H9 (cell line): Measurements from ENCODE around the gene METTL22. TPM values are rescaled to one million over a fixed set of nuclear protein-coding genes. Genes with fewer than 3 reads are reported as not detected.

Experiments used
- DNase-seq: peaks from one replicate; pipeline ENCODE4 v3.0.0-alpha.2; 2017
- H2AFZ ChIP-seq: one replicate; pipeline ENCODE4 v1.6.1; 2013; ENCODE audit warnings: mild to moderate bottlenecking, low read length, control low read depth, moderate library complexity
- H2AK5ac ChIP-seq: 2 replicates; pipeline ENCODE4 v1.6.1; 2013; ENCODE audit warnings: low read length, control low read depth, mixed read lengths; ENCODE audit not compliant: insufficient read length
- H2BK120ac ChIP-seq: one replicate; pipeline ENCODE4 v1.6.1; 2013; ENCODE audit warnings: low read depth, mild to moderate bottlenecking, low read length, control low read depth, inconsistent platforms; ENCODE audit not compliant: poor library complexity, severe bottlenecking
- H2BK12ac ChIP-seq: 2 replicates; pipeline ENCODE4 v1.6.1; 2013; ENCODE audit warnings: low read length, control low read depth, mixed read lengths, low read depth; ENCODE audit not compliant: insufficient read length
- H2BK15ac ChIP-seq: 2 replicates; pipeline ENCODE4 v1.6.1; 2013; ENCODE audit warnings: low read depth, low read length, control low read depth
- H2BK20ac ChIP-seq: one replicate; pipeline ENCODE4 v1.6.1; 2013; ENCODE audit warnings: low read depth, mild to moderate bottlenecking, low read length, control low read depth, inconsistent platforms; ENCODE audit not compliant: poor library complexity, severe bottlenecking
- H2BK5ac ChIP-seq: 2 replicates; pipeline ENCODE4 v1.6.1; 2013; ENCODE audit warnings: low read length, control low read depth, mixed read lengths; ENCODE audit not compliant: insufficient read length
- H3K14ac ChIP-seq: 2 replicates; pipeline ENCODE4 v1.6.1; 2013; ENCODE audit warnings: low read length, control low read depth; ENCODE audit not compliant: insufficient read depth
- H3K18ac ChIP-seq: 2 replicates; pipeline ENCODE4 v1.6.1; 2013; ENCODE audit warnings: low read depth, mild to moderate bottlenecking, mixed read lengths, low read length, control low read depth; ENCODE audit not compliant: insufficient read length
- H3K23ac ChIP-seq: 2 replicates; pipeline ENCODE4 v1.6.1; 2013; ENCODE audit warnings: low read length, control low read depth, mixed read lengths, low read depth; ENCODE audit not compliant: insufficient read length
- H3K23me2 ChIP-seq: 2 replicates; pipeline ENCODE4 v1.6.1; 2013; ENCODE audit warnings: low read depth, mild to moderate bottlenecking, mixed read lengths, low read length, control low read depth; ENCODE audit not compliant: insufficient read length, poor library complexity, severe bottlenecking
- H3K27ac ChIP-seq: 2 replicates; pipeline ENCODE4 v1.5.1; 2013; ENCODE audit warnings: low read length, control low read depth, mixed read lengths, low read depth; ENCODE audit not compliant: insufficient read length
- H3K27me3 ChIP-seq: 2 replicates; pipeline ENCODE4 v1.6.1; 2013; ENCODE audit warnings: low read length, control low read depth, inconsistent platforms; ENCODE audit not compliant: insufficient read depth
- H3K4ac ChIP-seq: 2 replicates; pipeline ENCODE4 v1.6.1; 2013; ENCODE audit warnings: low read depth, mild to moderate bottlenecking, control low read depth, inconsistent platforms, low read length, moderate library complexity
- H3K4me1 ChIP-seq: 2 replicates; pipeline ENCODE4 v1.6.1; 2013; ENCODE audit warnings: low read length, control low read depth, inconsistent platforms; ENCODE audit not compliant: insufficient read depth
- H3K4me2 ChIP-seq: 2 replicates; pipeline ENCODE4 v1.6.1; 2013; ENCODE audit warnings: low read length, control low read depth, mixed read lengths; ENCODE audit not compliant: insufficient read length, insufficient read depth
- H3K56ac ChIP-seq: 2 replicates; pipeline ENCODE4 v1.6.1; 2013; ENCODE audit warnings: low read depth, mild to moderate bottlenecking, mixed read lengths, low read length, control low read depth; ENCODE audit not compliant: insufficient read length
- H3K79me1 ChIP-seq: 2 replicates; pipeline ENCODE4 v1.6.1; 2013; ENCODE audit warnings: low read depth, mild to moderate bottlenecking, moderate library complexity, low read length, control low read depth, inconsistent platforms; ENCODE audit not compliant: insufficient read depth, poor library complexity, severe bottlenecking
- H3K79me2 ChIP-seq: 2 replicates; pipeline ENCODE4 v1.6.1; 2013; ENCODE audit warnings: low read length, control low read depth, inconsistent platforms; ENCODE audit not compliant: insufficient read depth
- H3K9ac ChIP-seq: 2 replicates; pipeline ENCODE4 v1.6.1; 2013; ENCODE audit warnings: low read length, control low read depth, mixed read lengths; ENCODE audit not compliant: insufficient read length; ENCODE audit errors: extremely low read depth
- H3K9me3 ChIP-seq: one replicate; pipeline ENCODE4 v1.6.1; 2013; ENCODE audit warnings: low read depth, low read length, inconsistent platforms; ENCODE audit not compliant: control insufficient read depth
- H3T11ph ChIP-seq: one replicate; pipeline ENCODE4 v1.6.1; 2013; ENCODE audit warnings: mild to moderate bottlenecking, low read length, control low read depth, inconsistent platforms
- H4K20me1 ChIP-seq: one replicate; pipeline ENCODE4 v1.6.1; 2013; ENCODE audit not compliant: control insufficient read depth, insufficient read length, insufficient read depth
- H4K5ac ChIP-seq: 2 replicates; pipeline ENCODE4 v1.6.1; 2013; ENCODE audit warnings: low read depth, mild to moderate bottlenecking, mixed read lengths, low read length, control low read depth; ENCODE audit not compliant: insufficient read length
- H4K8ac ChIP-seq: replicated peaks from 2 replicates; pipeline ENCODE4 v1.6.1; 2013; ENCODE audit warnings: low read length, control low read depth, mixed read lengths, low read depth; ENCODE audit not compliant: insufficient read length
- H4K91ac ChIP-seq: 2 replicates; pipeline ENCODE4 v1.6.1; 2013; ENCODE audit warnings: low read depth, mild to moderate bottlenecking, moderate library complexity, mixed read lengths, low read length, control low read depth; ENCODE audit not compliant: insufficient read length
- H3K27ac Mint-ChIP-seq, 3 experiments: 2 replicates in 2 of 3; 3 replicates in 1 of 3; pipeline ENCODE4 v1.8.0; 2020 to 2021; ENCODE audit warnings: mixed read lengths in 3 of 3, mild to moderate bottlenecking in 1 of 3, moderate library complexity in 1 of 3
- H3K27me3 Mint-ChIP-seq: 2 replicates; pipeline ENCODE4 v1.8.0; 2021; ENCODE audit warnings: low read depth, mild to moderate bottlenecking, moderate library complexity, mixed read lengths
- H3K36me3 Mint-ChIP-seq, 3 experiments: 2 replicates in 2 of 3; 3 replicates in 1 of 3; pipeline ENCODE4 v1.8.0; 2020 to 2021; ENCODE audit warnings: low read depth in 3 of 3, mixed read lengths in 3 of 3; ENCODE audit not compliant: insufficient read depth in 1 of 3
- H3K4me1 Mint-ChIP-seq, 2 experiments: 2 replicates each; pipeline ENCODE4 v1.8.0; 2020; ENCODE audit warnings: mixed read lengths in 2 of 2
- H3K4me3 Mint-ChIP-seq, 2 experiments: 2 replicates in 1 of 2; 3 replicates in 1 of 2; pipeline ENCODE4 v1.8.0; 2020 to 2021; ENCODE audit warnings: mild to moderate bottlenecking in 2 of 2, mixed read lengths in 2 of 2, moderate library complexity in 1 of 2
- H3K9me3 Mint-ChIP-seq, 2 experiments: 2 replicates in 1 of 2; 3 replicates in 1 of 2; pipeline ENCODE4 v1.8.0; 2020; ENCODE audit warnings: mild to moderate bottlenecking in 2 of 2, mixed read lengths in 2 of 2, moderate library complexity in 1 of 2
- CTCF ChIP-seq: fragments of 200-600 bp; sonication (generic); conservative IDR thresholded peaks from 3 replicates; pipeline ENCODE4 v1.8.0; 2021; ENCODE audit warnings: antibody characterized with exemption, mild to moderate bottlenecking
- WGBS: extraction: QIAGEN DNeasy Blood & Tissue Kit; methylation state at CpG from one replicate; pipeline ENCODE4 v1.1.7; 2013; ENCODE audit warnings: missing lambda C conversion rate, low lambda C conversion rate, mixed read lengths; ENCODE audit not compliant: insufficient read length; ENCODE audit errors: extremely low coverage; 5-methylcytosine and 5-hydroxymethylcytosine counted together
- total RNA-seq: library from RNA; stranded (reverse); gene quantifications from 2 replicates; pipeline ENCODE4 v1.2.1, GENCODE V29; 2021

Gene METTL22
- total RNA-seq, 1 experiment from 2014 or later: 51.9 TPM

- Histone ChIP-seq H3K14ac (no peak overlapping the region), H3K23ac (no peak overlapping the region), H3K79me1 (no peaks in the 10 kb centered on the region), H3K27me3 (peaks cover 6% of the 10 kb centered on the region; the same call in 1 of the 2 replicates), H4K91ac (no peak overlapping the region), H2BK120ac (no peak overlapping the region), H3T11ph (no peak overlapping the region), H2AK5ac (no peak overlapping the region), H3K79me2 (no peaks in the 10 kb centered on the region), H4K5ac (no peak overlapping the region), H3K9ac (no peak overlapping the region), H3K23me2 (no peaks in the 10 kb centered on the region), H3K4me1 (peaks cover 3% of the 10 kb centered on the region; the same call in 1 of the 2 replicates), H2BK15ac (no peak overlapping the region), H3K9me3 (no peaks in the 10 kb centered on the region), H3K56ac (no peak overlapping the region), H2BK12ac (no peak overlapping the region), H3K27ac (no peak overlapping the region), H4K20me1 (no peaks in the 10 kb centered on the region), H2BK5ac (no peak overlapping the region), H3K18ac (no peak overlapping the region), H3K4me2 (no peak overlapping the region), H4K8ac (no peak overlapping the region), H2BK20ac (no peak overlapping the region), H3K4ac (no peak overlapping the region), H2AFZ (no peak overlapping the region)
- no peaks in the 10 kb centered on the region; a peak in 1 of 7 replicates for H3K36me3 Mint-ChIP-seq
- no peak for DNase-seq
- no peak overlapping the region for H3K4me3 Mint-ChIP-seq
- H3K27ac Mint-ChIP-seq: no peak overlapping the region
- no CpG with 5 or more reads among the region's 3 CpGs for WGBS
- H3K27me3 Mint-ChIP-seq: peaks cover 22% of the 10 kb centered on the region
- no peaks in the 10 kb centered on the region for H3K9me3 Mint-ChIP-seq
- TF ChIP-seq CTCF: no peak
- peaks cover 11% of the 10 kb centered on the region in 2 experiments for H3K4me1 Mint-ChIP-seq
Observed at GRCh38 chr16:8583199-8583598, 38.3 kb upstream of the METTL22 start.
